ENCODE data around the gene LPAR3.
"Not testable (repeated sequence)": the region's sequence is repeated elsewhere in the genome, so short reads cannot be mapped to it uniquely, and the experiment has no call there.

The LPAR3 gene

GRCh38 chr1:84907095-84907827, 14.3 kb upstream of the LPAR3 start:
- no peak for DNase-seq (ENCODE audit: low spot score)

- DNase-seq (ENCODE audit: low spot score), result not testable (repeated sequence)
Observed at GRCh38 chr1:84902727-84903126, 9.7 kb upstream of the LPAR3 start.

GRCh38 chr1:84899969-84900368, 7.0 kb upstream of the LPAR3 start:
- no peak for DNase-seq (ENCODE audit: low spot score)

GRCh38 chr1:84896279-84896678, 3.3 kb upstream of the LPAR3 start:
- no peak for DNase-seq (ENCODE audit: low spot score)

GRCh38 chr1:84890566-84890965, 2.4 kb downstream of the LPAR3 start:
- DNase-seq (ENCODE audit: low spot score), result no peak

GRCh38 chr1:84889437-84889836, 3.6 kb downstream of the LPAR3 start:
- DNase-seq (ENCODE audit: low spot score), result no peak

GRCh38 chr1:84888753-84889152, 4.3 kb downstream of the LPAR3 start:
- no peak for DNase-seq (ENCODE audit: low spot score)

GRCh38 chr1:84887261-84887934, 5.6 kb downstream of the LPAR3 start:
- no peak for DNase-seq (ENCODE audit: low spot score)

GRCh38 chr1:84885469-84885868, 7.5 kb downstream of the LPAR3 start:
- no peak for DNase-seq (ENCODE audit: low spot score)

- no peak for DNase-seq (ENCODE audit: low spot score)
Observed at GRCh38 chr1:84884671-84885389, 8.2 kb downstream of the LPAR3 start.

- no peak for DNase-seq (ENCODE audit: low spot score)
Observed at GRCh38 chr1:84883286-84883685, 9.7 kb downstream of the LPAR3 start.

- no peak for DNase-seq (ENCODE audit: low spot score)
Observed at GRCh38 chr1:84877592-84877991, 15.4 kb downstream of the LPAR3 start.

- DNase-seq (ENCODE audit: low spot score), result no peak
Observed at GRCh38 chr1:84876353-84876752, 16.7 kb downstream of the LPAR3 start.

- no peak for DNase-seq (ENCODE audit: low spot score)
Observed at GRCh38 chr1:84873366-84873765, 19.6 kb downstream of the LPAR3 start.

GRCh38 chr1:84872696-84873355, 20.2 kb downstream of the LPAR3 start:
- no peak for DNase-seq (ENCODE audit: low spot score)

GRCh38 chr1:84871181-84871580, 21.8 kb downstream of the LPAR3 start:
- DNase-seq (ENCODE audit: low spot score), result no peak

- DNase-seq (ENCODE audit: low spot score), result no peak
Observed at GRCh38 chr1:84870591-84870990, 22.4 kb downstream of the LPAR3 start.

- no peak for DNase-seq (ENCODE audit: low spot score)
Observed at GRCh38 chr1:84869720-84870119, 23.3 kb downstream of the LPAR3 start.

GRCh38 chr1:84862810-84863251, 30.2 kb downstream of the LPAR3 start:
- no peak for DNase-seq (ENCODE audit: low spot score)

- DNase-seq (ENCODE audit: low spot score), result no peak
Observed at GRCh38 chr1:84861988-84862644, 30.9 kb downstream of the LPAR3 start.

- no peak for DNase-seq (ENCODE audit: low spot score)
Observed at GRCh38 chr1:84861516-84861915, 31.5 kb downstream of the LPAR3 start.

GRCh38 chr1:84859866-84860265, 33.1 kb downstream of the LPAR3 start:
- no peak for DNase-seq (ENCODE audit: low spot score)
